ENCODE results near the gene GPRC5C.

Gene GPRC5C

DNA sequence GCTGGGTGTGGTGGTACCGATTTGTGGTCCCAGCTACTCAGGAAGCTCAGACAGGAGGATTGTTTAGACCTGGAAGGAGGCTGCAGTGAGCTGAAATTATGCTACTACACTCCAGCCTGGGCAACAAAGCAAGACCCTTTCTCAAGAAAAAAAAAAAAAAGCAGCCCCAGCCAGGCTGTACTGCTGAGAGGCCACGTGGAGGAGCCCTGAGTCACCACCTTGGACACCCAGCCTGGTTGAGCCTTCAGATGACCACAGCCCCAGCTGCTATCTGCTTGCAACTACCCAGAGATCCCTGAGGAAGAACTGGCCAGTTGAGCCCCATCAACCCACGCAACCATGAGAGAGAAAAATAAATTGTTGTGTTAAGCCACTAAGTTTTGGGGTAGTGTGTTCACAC lies 23.6 kb upstream of the GPRC5C start:
- DNase-seq, result no peak

DNA sequence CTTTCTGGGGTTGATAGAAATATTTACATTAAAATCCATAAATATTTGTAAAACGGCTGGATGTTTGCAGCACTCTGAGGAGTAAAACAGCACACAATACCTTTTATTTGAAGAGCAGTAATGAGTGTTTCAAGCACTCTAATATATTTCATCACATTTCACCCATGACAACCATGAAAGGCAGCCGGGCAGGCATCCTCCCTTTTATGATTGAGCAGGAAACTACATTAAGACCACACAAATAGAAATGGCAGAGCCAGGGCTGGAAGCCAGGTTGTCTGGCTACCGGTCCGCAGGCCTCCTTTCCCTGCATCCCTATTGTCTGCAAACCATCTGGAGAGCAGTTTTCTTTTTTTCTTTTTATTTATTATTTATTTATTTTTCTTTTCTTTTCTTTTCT lies 23.1 kb upstream of the GPRC5C start:
- no peak for DNase-seq

DNA sequence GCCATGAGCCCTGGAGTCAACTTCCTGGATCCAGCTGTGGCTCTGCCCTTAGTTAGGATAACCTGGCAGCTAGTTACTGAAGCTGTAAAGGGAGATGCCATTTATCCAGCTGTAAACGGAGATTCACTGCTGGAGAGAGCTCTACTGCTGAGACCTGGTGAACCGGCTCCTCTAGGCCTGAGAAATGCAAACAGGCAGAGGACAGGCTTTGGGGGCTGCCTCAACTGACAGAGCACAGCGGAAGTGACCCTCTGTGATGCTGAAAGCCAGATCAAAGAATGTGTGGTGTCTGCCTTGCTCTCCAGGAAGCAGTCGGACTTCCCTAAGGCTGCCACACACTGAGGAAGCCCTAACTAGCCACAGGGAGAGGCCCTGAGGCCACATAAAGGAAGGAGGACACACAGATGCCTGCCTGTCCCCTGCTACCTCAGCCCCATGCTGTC lies 21.9 kb upstream of the GPRC5C start:
- DNase-seq, result no peak

DNA sequence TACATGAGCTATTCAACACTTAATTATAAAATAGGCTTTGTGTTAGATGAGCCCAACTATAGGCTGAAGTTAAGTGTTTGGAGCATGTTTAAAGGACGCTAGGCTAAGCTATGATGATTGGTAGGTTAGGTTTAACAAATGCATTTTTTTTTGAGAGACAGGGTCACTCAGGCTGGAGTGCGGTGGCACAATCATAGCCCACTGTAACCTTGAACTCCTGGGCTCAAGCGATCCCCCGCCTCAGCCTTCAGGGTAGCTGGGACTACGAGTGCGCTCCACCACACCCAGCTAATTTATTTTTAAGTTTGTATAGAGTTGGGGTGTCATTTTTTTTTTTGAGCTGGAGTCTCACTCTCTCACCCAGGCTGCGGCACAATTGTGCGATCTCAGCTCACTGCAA lies 19.3 kb upstream of the GPRC5C start:
- DNase-seq, result no peak

DNA sequence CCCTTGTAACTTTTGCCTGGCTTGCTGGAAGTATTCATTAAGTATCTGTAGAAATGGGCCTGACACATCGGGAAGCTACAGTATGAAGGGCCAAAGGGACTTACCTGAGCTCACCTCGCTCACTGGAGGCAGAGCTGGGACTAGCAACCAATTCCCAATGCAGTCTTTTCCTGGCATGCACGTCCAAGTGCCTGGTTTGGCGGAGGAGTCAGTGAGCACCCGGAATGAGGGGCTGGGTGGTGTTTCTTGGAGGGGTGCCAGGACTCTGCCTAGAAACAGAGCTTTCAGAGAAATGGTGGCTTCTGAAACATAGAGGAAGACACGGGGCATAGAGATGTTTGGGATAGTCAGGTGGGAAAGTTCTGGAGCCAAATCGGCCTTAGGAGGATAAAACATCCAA lies 18.4 kb upstream of the GPRC5C start:
- DNase-seq, result no peak

DNA sequence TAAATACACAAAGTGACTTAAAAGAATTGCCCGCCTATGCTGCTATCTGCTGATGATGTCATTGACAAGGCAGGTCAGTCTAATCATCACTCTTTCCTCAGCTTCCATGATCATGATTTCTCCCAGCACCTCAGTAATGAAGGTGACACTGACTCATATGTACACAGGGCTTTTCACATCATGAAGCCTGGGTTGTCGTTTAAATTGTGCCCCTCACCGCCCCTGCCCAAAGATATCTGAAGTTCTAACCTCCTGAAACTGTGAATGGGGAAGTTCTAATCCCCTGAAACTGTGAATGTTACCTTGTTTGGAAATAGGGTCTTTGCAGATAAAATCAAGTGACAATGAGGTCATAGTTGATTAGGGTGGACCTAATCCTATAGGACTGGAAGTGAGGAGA lies 17.4 kb upstream of the GPRC5C start:
- DNase-seq, result no peak

DNA sequence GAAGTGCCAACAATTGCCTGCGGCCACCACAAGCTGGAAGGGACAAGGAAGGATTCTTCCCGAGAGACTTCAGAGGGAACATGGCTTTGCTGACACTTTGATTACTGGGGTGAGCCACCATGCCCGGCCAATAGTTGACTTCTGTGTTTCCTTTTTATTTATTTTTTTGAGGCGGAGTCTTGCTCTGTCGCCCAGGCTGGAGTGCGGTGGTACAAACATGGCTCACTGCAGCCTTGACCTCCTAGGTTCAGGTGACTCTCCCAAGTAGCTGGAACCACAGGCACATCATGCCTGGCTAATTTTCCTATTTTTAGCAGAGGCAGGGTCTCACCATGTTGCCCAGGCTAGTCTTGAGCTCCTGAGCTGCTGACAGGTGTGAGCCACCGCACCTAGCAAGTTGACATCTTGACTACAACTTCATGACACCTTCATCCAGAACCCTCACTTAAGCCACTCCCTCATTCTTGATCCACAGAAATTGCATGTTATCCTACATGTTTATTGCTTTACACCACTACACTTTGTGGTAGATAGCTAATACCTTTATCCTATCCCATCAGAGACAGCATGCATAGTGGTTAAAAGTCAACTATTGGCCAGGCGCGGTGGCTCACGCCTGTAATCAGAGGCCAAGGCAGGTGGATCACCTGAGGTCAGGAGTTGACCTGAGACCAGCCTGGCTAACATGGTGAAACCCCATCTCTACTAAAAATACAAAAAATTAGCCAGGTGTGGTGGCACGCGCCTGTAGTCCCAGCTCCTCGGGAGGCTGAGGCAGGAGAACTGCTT lies 16.1 kb upstream of the GPRC5C start:
- no peak for DNase-seq

DNA sequence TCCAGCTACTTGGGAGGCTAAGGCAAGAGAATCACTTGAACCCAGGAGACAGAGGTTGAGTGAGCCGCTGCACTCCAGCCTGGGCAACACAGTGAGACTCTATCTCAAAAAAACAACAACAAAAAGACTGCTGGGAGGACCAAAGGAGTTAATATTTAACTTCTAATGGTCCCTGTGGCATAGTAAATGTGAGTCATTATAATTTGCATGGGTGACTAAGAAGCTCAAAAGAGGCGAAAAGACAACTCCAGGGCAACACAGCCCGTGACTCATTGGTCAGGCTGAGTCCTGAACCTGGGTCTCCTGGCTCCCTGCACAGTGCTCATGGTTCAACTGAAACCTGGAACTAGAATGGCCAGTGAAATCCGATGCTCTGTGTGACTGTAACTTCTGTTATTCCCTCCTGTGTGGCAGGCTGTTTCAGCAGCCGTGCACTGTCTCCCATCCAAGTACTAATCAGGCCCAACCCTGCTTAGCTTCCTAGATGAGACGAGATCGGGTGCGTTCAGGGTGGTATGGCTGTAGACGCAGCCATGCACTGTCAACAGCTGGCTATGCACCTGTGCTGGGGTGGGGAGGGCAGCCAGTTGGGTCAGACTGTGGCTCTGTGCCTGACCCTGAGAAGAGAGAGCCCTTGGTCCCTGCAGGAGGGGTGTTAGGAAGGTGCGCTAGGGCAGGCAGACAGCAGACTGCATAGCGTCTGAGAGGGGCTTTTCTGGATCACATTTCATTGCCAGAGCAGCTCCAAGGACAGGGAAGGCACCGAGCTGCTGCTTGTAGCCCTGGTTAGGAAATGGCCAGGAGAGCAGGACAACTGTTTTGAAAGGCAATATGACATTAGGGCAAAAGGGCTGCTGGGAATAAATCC lies 14.5 kb upstream of the GPRC5C start:
- no peak for DNase-seq

DNA sequence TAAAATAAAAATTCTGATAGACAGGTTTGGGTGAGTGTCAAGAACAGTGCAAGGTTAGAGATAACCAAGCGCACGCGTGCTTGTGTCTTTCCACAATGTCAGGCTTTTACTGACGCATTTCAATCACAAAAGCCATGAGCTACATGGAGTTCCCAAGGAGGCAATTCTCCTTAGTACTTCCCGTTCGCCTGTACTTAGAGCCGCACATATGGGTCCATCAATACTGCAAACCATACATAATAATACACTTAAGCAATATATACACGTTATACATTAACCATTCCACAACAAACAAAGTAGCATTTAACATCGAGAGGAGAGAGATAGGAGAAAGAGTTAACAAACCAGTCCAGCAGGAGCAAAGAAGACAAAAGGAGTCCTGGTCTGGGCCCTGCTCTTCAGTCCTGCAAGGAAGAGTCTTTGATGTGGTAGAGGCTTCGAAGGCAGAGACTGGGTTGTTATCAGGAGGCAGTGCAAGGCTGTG lies 11.9 kb upstream of the GPRC5C start:
- no peak for DNase-seq

DNA sequence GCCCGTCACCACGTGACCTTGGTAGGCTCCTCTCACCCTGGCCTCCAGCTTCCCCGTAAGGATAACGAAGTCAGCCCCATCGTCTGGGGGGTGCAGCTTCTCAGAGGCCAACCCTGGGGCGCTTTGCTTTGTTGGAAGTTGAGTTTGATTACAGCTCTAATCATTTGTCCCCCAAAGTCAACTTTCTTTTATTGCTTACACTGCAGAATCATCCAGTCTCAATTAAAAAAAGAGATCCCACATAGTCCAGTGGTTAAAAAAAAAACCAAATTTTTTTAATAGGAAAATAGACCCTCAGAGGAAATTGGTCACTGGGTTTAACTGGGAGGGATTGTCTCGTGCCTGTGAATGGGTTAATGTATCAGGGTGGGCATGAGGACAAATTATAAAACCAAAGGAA lies 7.8 kb upstream of the GPRC5C start:
- no peak for DNase-seq

DNA sequence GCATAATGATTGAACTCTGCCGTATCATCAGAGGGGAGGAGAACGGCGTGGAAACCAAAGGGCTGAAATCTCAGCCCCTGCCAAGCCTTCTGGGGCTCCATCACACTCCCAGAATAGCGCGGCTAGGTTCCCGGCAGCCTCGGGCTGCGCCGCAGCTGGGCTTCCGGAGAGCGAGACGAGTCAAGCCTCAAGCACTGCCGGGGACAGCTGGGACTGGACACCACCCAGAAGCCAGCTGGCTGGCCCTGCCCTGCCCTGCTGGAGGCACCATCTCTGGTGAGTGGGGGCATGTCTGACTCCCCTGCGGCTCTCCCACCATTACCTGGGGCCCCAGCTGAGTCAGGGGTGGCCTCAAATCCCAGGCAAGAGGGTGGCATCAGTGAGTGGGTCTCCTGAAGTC lies 7.2 kb upstream of the GPRC5C start:
- no peak for DNase-seq

DNA sequence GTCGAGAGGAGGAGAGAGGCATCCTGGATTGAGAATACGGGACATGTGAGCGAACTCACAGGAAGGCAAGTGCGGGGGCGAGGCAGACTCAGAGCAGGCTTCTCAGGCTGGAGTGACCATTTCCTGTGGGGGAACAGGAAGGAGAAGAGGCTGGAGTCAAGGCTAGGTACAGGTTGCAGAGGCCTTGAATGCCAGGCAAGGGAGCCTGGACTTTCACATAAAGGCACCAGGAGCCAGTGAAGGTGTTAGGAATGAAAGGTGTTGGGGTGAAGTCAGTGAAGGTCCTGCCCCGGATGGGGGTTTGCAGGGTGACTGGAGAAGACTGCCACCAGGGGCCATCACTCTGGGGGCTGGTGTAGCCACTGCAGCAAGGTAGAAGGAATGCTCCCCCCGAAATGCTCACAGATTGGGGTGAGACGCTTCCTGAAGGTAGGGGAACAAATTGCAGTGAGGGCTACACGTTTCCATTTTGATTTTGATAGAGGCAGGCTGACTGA lies 5.3 kb upstream of the GPRC5C start:
- no peak for DNase-seq

DNA sequence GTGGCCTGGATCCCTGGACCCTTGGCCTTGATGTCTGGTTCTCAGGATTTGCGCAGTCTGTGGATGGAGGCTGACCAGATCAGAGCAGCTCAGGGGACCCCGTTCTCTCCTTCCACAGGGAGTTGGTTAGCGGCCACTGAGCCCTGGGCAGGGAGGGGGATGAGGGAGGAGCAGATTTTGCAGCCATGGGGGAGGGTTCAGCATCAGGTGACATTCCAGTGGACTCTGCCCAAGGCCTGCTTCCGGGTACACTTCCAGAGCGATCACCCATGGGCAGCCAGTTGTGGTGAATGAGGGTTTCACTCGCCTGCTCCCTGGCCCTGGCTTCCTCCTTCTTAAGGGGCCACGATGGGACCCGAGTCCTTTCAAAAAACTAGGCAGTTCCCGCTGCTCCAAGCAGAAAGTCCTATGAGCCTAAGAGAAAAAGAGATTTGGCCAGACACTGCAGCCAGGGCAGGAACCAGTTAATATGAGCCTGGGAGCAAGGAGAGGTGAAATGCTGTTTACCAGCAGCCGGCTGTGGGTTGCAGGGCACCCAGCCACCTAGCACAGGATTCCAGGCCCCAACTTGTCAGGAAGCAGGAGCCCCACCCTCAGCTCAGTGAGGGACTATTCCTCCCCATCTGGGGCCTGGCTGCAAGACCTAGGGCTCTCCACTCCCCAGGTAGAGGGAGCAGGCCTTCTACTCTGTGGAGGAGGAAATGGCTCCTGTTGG lies 4.7 kb upstream of the GPRC5C start:
- DNase-seq, result no peak

DNA sequence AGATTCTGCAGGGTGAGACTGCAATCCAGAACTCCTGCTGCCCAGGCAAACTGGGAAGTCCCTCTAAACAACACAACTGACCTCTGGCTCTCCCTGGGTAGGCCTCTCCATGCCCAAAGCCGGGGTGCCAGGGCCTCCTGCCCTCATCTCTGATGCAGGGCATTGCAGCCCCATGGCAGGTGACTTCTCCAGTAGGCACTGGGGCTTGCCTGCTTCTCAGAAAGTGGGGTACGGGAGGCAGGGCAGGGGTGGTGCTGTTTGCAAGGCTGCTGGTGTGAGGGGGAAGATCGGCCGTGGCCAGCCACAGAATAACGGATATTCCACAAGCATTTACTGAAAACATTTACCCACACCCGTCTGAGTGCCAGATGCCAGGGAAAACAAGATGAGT lies 4.1 kb upstream of the GPRC5C start:
- DNase-seq, result no peak

DNA sequence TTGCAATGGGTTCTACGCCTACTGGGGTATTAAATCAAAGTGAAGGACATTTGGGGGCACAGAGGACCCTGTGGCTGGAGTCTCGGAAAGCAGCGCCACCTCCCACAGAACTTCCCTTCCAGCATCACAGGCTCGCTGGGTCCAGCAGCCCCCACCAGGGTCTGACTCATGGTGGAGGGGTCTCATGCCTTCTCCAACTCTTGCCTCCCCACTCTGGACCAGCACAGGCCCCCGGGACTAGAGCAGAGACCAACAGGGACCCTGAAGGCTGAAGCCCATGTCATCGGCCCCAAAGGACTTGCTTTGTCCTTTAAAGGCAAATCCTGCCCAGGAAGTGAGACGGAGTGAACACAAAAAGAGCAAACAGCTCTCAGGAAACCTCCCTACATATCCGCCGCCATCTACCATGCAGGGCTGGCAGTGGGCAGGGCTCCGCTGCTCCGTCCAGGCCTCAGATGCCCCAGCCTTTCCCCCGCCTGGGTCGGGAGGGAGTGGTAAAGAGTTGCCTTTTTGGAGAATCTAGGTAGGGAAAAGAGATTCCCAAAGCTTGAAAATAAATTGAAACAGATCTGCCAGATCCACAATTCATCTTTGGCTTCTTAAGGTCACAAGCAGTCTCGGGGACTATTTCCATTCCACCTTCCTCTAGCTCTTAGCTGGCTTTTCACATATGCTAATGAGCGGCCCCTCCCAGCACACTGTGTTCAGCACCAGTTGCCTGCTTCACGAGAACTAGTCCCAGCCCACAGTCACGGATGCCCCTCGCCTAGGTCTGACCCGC lies 2.1 kb upstream of the GPRC5C start:
- no peak for DNase-seq

DNA sequence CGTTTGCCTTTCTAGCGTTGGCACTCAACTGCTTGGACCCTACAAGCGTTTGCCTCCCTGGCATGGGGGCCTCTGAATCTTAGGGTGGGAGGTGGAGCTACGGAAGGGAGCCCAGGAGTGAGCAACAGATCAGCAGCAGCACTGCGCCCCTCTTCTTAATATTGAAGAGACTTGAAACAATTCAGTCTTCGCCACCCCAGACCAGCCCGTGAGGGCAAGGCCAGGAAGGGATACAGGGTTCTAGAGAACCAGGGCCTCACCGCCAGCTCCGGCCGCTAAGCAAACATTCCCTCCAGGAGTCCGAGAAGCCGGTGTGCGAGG lies 1.5 kb upstream of the GPRC5C start:
- no peak for DNase-seq

DNA sequence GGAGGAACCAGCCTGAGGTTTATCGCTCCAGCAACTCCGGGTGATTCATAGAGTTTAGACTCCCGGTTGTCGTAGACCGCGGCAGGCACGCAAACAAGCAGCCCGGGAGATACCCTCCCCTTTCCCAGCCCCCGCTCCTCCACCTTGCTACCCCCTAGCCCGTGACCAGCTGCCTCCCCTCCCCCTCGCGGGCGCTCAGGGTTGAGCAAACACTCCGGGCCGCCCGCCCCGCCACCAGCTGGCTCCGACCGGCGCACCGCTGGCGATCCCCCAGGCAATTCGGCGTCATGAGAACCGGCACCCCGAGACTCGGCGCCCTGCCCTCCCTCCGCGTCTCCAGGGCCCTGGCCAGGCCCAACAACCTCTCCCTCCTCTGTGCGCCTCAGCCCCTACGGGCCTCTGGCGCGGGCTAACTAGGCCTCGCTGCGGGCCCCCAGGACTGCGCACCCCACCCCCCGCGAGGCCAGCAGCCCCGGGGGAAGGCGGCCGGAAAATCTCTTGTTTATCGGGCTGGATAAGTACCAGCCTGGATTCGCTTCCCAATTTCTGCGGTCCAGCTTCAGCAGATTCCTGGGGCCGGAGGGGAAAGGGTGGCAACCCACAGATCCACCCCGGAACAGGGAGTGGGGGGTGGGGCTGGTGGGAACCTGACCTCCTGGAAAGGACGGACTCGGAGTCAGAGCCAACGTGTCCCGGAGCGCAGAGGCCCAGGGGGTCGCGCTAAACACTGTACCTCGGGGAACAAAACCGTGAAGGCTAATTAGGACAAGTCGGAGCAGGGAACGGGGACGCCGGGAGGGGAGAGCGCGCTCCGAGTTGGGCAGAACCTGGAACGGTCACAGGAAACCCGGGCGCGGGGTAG lies 951 bp upstream of the GPRC5C start:
- no peak for DNase-seq

DNA sequence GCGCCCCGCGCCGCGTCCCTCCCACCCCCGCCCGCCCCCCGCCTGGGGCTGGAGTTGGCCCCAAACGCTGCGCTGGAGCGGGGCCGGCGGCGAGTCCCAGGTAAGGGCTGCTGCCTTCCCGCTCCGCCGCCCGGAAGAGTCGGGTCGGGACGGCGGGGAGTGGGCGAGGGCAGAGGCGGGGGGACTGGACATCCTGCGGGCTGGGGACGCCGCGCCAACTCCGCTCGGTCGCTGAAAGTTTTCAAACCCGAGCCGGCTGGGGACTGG lies 469 bp downstream of the GPRC5C start:
- no peak for DNase-seq

DNA sequence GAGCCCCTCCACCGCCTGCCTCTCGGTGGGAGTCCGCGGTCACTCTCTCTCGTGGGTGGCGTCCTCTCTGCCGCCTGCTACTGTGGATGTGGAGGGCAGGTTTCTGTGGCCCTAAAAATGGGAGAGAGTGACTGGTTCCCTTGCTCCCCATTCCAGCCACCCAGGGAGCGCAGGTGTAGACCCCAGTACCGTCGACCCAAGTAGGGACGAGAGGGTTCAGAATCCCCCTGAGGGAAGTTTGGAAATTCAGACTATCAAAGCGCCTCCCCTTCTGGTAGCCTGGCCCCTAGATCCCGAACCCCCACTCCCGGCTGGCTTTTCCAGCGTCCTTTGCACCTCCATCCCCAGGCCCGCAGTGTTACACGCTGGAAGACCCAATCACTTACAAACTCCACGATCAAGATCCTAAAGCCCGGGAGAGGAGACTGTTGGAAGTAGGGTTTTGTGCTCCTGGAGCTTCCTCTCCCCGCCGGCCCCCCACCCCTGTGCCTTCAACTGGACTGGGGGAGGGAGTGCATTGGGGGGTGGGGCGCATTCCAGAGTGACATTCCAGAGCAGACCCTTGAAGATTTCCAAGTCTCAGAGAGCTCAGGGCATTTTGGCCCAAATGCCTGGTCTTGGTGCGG lies 991 bp downstream of the GPRC5C start:
- no peak for DNase-seq

DNA sequence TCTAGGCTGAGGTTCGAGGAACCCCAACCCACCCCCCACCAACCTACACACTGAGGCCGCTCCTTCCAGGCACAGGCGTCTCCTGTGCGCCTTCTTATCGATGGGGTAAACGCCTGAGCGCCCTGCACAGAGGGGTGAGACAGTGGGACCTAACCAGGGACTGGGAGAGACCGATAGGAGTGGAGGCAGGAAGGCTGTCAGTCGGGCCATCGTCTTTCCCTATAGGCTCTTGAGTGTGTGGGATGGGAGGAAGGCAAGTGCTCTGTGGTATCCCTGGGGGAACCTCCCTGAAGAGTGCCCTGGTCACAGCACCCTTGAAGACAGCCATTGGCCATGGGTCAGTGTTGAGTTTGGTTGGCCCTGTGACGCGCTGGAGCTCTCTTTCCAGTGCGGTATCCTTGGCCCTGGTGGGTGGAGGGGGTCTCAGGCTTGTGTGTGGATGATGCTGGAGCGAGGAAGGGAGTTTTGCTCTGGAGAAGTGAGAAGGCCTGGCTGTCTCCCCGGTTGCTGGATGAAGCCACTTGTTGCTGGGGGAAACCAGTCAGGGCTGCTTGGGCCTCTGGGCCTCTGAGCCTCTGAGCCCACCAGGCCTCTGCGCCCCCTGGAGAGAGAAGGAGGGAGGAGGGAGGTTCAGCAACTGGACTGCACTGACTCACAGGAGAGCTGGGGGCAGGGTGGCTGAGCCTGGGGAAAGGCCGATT lies 1.7 kb downstream of the GPRC5C start:
- DNase-seq, result no peak
